ENCODE results near the gene HINFP.
A peak's percentile ranks its signal among the peaks of the same experiment; 100 is the strongest.

The HINFP gene

DNA sequence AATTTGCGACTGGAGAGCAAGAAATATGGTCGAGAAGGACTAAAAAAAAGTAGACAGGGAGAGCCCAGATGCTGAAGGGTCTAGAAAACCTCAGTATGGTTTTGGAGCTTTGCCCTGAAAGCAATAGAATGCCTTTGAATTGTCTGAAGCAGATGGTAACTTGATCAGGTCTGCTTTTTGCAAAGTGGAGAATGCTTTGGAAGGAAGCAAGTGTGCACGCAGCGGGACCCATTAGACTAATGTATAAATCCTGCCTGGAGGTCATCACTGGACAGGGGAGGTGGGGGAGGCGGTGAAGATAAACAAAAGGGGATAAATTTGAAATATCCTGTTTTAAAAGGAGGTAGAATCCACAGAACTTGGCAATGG is 757 bp upstream of the HINFP start:
- DNase-seq = no peak

GRCh38 chr11:119121811-119122124 is 388 bp downstream of the HINFP start:
- DNase-seq = no peak

DNA sequence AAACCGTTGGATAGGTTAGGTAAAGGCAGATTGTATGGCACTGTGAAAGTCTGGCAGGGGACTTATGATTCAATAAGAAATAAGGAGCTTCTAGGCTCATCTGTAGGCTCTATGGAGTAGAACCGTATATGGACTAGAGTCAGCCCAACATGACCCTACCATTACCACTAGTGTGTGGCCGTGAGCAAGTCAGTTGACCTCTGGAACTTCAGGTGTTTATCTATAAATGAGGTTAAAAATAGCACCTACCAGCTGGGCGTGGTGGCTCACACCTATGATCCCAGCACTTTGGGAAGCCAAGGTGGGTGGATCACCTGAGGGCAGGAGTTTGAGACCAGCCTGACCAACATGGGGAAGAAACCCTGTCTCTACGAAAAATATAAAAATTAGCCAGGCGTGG is 4.4 kb downstream of the HINFP start:
- DNase-seq = no peak

GRCh38 chr11:119126675-119127268 is 5.4 kb downstream of the HINFP start:
- DNase-seq = peak; percentile 26

- no peak for DNase-seq
Observed at GRCh38 chr11:119130662-119131061, 9.3 kb downstream of the HINFP start.

- peak; percentile 30 for DNase-seq
Observed at GRCh38 chr11:119134389-119134978, 13.1 kb downstream of the HINFP start.

- peak; percentile 16 for DNase-seq
Observed at GRCh38 chr11:119139276-119139675, 17.9 kb downstream of the HINFP start.

DNA sequence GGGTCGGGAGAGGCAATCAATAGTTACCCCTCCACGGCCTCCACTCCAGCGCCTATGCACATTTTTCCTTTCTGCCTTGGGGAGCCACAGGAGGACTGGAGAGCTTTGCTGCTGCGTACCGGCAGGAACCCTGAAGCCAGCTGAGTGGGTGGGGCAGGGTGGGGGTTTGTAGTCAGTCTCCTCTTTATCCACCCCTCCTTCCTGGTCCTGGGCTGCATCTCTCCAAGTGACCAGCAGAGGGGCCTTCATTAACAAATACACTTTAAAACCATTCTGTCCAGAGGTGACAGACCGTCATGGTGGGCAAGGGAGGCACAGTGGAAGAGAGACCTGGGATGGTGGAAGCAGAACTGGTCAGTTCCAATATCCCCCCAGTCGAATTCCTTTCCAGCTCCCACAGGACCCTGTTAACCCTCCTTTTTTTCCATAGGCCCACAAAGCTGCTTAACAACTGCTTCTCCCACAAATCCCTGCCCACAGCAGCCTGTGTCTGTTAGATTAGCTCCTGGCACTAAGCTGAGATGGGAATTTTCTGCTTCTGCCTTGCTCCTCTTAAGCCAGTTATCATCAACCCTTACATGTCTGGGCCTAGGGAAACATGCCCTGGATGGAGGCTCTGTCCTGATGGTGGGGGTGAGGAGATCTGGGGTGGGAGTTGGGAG is 23.6 kb downstream of the HINFP start:
- DNase-seq = peak; percentile 64

- DNase-seq = no peak
Observed at GRCh38 chr11:119145551-119145950, 24.2 kb downstream of the HINFP start.

DNA sequence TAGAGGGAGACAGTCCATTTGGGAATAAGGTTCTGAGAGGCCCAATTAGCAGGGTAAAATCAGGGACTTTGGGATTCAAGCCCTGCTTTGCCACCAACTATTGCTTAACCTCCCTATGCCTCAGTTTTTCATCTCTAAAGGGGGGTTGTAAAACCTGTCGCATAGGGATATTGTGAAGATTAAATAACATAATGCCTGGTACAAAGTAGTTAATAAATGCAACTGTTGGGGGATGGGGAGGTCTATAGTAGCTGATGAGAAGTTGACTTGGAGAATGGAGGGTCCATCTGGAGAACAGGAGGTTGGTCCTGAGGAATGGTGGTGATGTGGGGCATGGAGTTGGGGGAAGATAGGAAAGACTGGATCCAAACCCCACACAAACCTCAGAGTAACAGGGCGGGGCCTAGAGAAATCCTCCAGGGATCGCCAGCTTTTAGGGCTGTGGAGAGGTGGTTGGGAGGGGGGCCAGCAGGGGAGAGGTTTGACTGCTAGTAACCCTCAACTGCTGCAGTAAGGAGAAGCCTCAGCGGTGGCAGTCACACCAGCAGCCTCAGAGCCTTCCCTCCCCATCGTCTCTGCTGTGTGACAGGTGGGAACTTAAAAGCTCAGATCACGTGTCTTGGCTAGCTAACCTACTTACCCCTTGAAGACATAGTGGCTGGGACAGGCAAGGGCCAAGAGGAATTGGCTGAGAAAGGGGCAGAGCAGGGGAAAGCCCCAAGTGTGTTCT is 26.4 kb downstream of the HINFP start:
- no peak for DNase-seq

DNA sequence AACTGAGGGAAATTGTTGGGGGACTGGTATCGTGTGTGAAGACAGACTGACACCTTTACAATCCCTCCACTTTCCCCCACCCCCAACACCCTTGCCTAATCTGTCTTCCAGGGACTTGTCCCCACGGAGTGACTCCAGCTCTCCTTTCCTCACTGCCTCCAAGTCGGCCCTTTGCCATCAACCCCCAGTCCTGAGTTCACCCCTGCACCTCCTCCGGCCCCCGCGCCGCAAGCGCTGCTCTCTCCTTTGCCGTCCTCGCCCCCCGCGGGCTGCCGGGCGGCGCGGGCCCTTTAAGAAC is 27.3 kb downstream of the HINFP start:
- no peak for DNase-seq

GRCh38 chr11:119149018-119149785 is 27.8 kb downstream of the HINFP start, which contains the start of gene ABCG4:
TSS of gene ABCG4 (plus strand) at chr11:119149052. CDS start at chr11:119149966, 914 bp downstream.
- DNase-seq = no peak

DNA sequence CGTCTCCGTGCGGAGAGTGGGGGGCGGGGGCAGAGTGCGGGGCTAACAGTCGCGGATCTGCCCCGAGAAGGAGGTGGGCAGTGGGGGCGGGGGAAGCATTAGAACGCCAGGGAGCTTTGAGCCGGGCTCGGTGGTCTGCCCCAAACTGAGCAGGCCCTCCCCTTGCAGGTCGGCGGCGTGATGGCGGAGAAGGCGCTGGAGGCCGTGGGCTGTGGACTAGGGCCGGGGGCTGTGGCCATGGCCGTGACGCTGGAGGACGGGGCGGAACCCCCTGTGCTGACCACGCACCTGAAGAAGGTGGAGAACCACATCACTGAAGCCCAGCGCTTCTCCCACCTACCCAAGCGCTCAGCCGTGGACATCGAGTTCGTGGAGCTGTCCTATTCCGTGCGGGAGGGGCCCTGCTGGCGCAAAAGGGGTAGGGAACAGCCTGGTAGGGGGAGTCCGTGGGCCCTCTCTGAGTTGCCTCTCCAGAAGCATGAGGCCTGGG is 28.5 kb downstream of the HINFP start:
- DNase-seq = no peak

DNA sequence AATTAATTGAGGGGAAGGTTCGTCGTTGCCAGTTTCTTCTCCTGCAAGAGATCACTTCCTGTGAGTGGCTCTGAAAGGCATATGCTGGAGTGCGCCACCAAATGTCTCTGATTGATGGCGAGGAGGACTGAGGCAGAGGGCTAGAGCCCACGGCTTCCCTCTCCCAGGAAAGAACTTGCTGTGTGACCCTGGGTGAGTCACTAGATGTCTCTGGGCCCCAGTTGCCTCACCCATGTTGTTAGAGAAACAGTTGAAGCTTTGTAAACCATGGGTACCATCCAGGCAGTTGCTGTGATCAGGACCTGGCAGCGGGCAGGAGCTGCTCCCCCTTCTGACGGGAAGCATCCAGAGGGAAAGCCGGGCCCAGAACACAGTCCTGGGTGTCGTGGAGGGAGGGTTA is 30.7 kb downstream of the HINFP start:
- no peak for DNase-seq

DNA sequence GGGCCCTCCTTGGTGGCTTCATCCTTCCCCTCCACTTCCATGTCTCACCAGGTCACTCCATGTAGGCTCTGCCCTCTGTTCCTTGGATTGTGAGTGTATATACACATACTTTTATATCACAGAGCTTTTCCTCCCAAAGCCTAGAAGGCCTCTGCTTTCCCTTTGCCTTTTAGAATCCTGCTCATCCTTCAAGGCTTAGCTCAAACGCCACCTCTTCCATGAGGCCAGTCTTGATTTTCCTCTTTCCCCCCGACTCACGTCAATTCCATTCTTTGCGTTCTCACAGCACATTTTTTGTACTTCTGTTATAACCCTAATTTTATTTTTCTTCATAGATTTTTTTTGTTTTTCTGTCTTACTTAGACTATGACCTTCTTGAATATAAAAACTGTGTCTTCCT is 31.2 kb downstream of the HINFP start:
- DNase-seq = no peak

DNA sequence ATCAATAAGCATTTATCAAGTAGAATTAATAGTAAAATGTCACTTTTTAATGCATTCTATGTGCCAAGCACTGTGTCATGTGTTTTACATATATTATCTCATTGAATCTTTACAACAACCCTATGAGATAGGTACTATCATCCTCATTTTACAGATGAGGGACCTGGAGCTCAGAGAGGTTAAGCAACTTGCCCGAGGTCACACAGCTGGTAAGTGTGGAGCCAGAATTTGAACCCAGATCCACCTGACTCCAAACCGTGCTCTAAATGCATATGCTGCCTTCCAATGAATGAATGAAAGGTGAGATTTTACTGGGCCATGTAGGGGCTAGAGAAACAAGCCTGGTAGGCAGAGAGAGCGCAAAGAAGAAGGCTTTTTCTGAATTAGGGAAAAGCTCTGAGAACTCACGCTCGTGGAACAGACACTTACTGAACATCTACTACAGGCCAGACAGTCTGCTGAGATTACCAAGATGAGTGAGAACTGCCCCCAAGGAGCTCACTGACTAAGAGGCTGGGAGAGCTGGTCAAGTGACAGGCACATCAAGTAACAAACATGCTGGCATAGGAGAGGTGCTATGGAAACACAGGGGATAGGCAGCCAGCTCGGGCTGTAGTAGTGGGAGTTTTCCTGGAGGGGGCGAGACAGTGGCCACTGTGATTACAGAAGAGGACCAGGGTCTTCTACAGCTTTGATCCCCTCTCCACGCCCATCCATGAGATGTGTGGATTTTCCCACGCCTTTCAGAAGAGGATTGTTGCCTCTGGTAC is 31.9 kb downstream of the HINFP start:
- no peak for DNase-seq

DNA sequence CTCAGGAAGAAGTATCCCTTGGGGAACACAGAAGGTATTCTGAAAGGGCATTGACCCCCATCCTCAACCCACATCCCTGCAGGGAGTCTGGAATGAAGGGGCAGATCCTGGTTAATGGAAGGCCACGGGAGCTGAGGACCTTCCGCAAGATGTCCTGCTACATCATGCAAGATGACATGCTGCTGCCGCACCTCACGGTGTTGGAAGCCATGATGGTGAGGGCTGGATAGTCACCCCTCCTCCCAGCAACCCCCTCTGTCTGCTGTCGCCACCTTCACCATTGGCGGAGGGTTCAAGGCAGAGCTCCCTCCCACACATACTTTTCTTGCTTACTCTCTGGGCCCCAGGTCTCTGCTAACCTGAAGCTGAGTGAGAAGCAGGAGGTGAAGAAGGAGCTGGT is 32.8 kb downstream of the HINFP start:
- DNase-seq = no peak

DNA sequence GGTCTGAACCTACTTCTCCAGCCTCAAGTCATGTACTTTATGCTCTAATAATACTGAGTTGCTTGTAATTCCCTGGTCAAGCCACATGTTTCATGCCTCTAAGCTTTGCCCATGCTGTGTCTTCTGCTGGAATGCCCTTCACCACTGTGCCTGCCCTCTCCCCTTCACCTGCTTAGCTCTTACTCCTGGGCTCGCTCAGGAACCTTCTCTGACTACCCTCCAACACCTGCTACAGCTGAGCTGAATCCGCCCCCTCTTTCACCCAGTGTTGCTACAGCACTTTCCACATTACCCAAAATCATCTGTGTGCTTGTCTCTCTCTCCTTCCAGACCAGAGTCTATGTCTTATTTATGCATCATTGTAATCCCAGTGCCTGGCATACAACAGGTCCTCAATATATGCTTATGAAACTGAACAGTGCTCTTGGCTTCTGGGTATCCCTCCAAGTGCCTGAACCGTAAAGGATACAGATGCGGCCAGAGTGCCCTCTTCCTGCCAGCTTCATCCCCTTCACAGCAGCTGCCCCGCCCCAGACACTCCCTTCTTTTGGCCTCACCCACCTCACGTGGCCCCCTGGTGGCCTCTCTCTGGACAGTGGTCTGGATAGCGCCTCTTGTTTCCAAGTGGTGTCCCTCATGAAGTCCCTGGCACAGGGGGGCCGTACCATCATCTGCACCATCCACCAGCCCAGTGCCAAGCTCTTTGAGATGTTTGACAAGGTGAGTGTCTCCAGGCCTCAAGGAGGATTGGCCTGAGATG is 34.5 kb downstream of the HINFP start:
- DNase-seq = no peak

- no peak for DNase-seq
Observed at GRCh38 chr11:119156496-119156895, 35.1 kb downstream of the HINFP start.

DNA sequence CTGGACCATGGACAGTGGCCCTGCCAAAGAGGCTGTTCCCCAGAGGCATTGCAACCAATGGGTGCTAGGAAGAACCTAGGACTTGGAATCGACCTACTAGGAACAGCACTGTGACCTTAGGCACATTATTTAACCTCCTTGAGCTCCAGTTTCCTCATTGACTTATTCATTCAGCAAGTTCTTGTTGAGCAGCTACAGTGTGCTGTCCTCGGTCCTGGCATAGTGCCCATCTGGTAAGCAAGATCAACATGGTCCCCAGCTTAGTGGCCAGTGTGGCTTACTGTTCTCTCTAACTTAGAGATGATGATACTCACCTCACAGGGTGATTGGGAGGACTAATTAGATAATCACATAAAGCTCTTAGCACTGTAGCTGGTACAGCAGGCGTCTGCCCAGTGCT is 35.7 kb downstream of the HINFP start:
- no peak for DNase-seq

- no peak for DNase-seq
Observed at GRCh38 chr11:119158467-119158866, 37.1 kb downstream of the HINFP start.

- no peak for DNase-seq
Observed at GRCh38 chr11:119160151-119160550, 38.8 kb downstream of the HINFP start.
